Suprapubic skin (tissue), 4 donors: Measurements from ENCODE around the gene LHB. TPM values are rescaled to one million over a fixed set of nuclear protein-coding genes. Genes with fewer than 3 reads are reported as not detected.

ENCODE experiments used
- DNase-seq, 2 donors: peaks; one replicate each; pipeline ENCODE4 v3.0.0-alpha.2; 2019; ENCODE audit warnings: low spot score in 2 of 2
- H3K27ac ChIP-seq: fragments of 200-600 bp; sonication (generic); one replicate; pipeline ENCODE4 v1.5.1; 2019
- H3K27me3 ChIP-seq: fragments of 200-600 bp; sonication (generic); one replicate; pipeline ENCODE4 v1.5.1; 2019
- H3K36me3 ChIP-seq: fragments of 200-600 bp; sonication (generic); one replicate; pipeline ENCODE4 v1.5.1; 2019
- H3K4me1 ChIP-seq: fragments of 200-600 bp; sonication (generic); one replicate; pipeline ENCODE4 v1.5.1; 2019
- H3K4me3 ChIP-seq: fragments of 200-600 bp; sonication (generic); one replicate; pipeline ENCODE4 v1.5.1; 2019; ENCODE audit warnings: mild to moderate bottlenecking
- H3K9me3 ChIP-seq: fragments of 200-600 bp; sonication (generic); one replicate; pipeline ENCODE4 v1.5.1; 2019
- EP300 ChIP-seq: sonication (generic); formaldehyde crosslinking; IDR thresholded peaks from one replicate; pipeline ENCODE4 v1.6.1; 2017; ENCODE audit warnings: antibody characterized with exemption
- POLR2A ChIP-seq, 2 donors: fragments of 450-650 bp; IDR thresholded peaks; one replicate each; pipeline ENCODE4 v1.6.1; 2017; ENCODE audit warnings: antibody characterized with exemption in 2 of 2, mild to moderate bottlenecking in 2 of 2, moderate library complexity in 2 of 2
- POLR2AphosphoS5 ChIP-seq, 3 donors: sonication (generic); formaldehyde crosslinking; IDR thresholded peaks; one replicate each; pipeline ENCODE4 v1.6.1; 2017; ENCODE audit warnings: antibody characterized with exemption in 3 of 3
- WGBS: methylation state at CpG from one replicate; pipeline ENCODE4 v1.1.5; 2018; 5-methylcytosine and 5-hydroxymethylcytosine counted together
- total RNA-seq, 4 donors: library from RNA; depleted of rRNA; stranded (reverse); fragments of >200 nt; gene quantifications; one replicate each; pipeline ENCODE4 v1.1.0, GENCODE V29; 2016
- TF ChIP-seq, protein P1 (sequence below), 2 donors: fragments of 200-600 bp in 1 of 2; fragments of 450-650 bp in 1 of 2; sonication (generic) in 1 of 2; IDR thresholded peaks; one replicate each; pipeline ENCODE4 v1.5.1; 2016 to 2019; ENCODE audit warnings: antibody characterized with exemption in 2 of 2, mild to moderate bottlenecking in 1 of 2, moderate library complexity in 1 of 2

Gene LHB
- total RNA-seq, 4 donors from 2014 or later: not detected

DNA sequence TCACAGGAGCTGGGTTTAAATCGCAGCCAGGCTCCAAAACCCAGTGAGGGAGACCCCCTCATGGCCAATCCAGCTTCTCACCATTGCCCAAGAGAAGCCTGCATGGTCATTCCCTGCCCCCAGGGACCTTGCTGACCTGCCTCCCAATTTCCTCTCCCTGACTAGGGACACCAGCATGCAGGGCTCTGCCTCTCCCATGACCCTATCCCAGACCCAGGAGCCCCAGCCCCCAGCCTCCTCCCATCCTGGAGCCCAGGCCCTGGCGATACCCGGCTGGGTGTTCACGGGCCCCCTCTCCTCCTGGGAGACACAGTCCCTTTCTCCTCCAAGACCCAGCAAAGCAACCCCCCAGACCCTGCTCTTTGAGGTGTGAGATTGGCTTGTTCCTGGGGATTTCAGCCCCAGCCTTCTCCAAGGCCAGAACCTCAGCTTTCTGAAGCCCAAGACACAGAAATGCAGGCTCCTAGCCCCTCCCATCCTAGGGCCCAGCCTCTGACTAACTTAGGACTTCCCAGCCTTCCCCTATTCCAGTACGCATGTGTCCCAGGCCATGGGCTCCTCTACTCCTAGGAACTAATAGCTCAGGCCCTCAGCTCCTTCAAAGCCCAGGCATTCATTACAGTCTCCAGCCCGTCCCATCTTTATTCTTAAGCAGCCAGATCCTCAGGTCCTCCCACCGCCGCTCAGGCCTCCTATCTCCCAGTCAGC, 24.9 kb downstream of the LHB start:
- Histone ChIP-seq H3K9me3 (no peaks in the 10 kb centered on the region), H3K27me3 (no peaks in the 10 kb centered on the region), H3K4me1 (peaks cover 44% of the 10 kb centered on the region), H3K36me3 (peaks cover 21% of the 10 kb centered on the region), H3K4me3 (peak overlapping the region; percentile 76), H3K27ac (peak overlapping the region; percentile 95)
- TF ChIP-seq POLR2A (IDR thresholded peaks at IDR 0.05) (no peak), POLR2AphosphoS5 (IDR thresholded peaks at IDR 0.05) (no peak), EP300 (no peak)
- TF ChIP-seq, protein P1, sequence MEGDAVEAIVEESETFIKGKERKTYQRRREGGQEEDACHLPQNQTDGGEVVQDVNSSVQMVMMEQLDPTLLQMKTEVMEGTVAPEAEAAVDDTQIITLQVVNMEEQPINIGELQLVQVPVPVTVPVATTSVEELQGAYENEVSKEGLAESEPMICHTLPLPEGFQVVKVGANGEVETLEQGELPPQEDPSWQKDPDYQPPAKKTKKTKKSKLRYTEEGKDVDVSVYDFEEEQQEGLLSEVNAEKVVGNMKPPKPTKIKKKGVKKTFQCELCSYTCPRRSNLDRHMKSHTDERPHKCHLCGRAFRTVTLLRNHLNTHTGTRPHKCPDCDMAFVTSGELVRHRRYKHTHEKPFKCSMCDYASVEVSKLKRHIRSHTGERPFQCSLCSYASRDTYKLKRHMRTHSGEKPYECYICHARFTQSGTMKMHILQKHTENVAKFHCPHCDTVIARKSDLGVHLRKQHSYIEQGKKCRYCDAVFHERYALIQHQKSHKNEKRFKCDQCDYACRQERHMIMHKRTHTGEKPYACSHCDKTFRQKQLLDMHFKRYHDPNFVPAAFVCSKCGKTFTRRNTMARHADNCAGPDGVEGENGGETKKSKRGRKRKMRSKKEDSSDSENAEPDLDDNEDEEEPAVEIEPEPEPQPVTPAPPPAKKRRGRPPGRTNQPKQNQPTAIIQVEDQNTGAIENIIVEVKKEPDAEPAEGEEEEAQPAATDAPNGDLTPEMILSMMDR (IDR thresholded peaks at IDR 0.05): no peak
- 8% methylated on average over 8 of the region's 8 CpGs for WGBS
- DNase-seq: no peak

DNA sequence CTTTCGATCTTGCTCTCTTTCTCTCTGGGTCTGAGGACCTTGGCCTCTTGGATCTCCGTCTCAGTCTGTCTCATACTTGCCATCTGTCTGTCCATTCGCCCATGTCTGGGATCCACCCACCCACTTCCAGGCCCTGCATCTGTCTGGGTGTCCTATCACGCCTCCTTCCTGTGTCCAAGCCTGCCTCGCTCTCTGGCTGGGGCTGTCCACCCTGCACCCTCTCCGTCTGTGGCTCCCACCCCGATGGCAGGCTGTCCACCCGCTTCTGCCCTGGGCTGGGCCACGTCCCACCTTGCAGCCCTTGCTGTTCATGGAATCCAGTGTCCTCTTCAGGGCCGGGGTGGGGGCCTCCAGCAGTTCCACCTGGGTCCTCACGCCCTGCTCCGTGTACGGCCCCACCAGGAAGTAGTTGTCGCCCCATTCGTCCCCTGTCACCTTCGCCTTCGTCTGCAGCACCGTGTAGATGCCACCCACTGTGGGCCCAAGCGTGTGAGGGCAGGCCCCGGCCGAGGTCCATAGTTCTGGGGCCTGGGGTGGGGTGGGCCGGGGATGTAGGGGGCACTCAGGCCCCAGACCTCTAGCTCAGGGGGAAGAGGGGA, 25.8 kb downstream of the LHB start:
- H3K27ac ChIP-seq: peak overlapping the region; percentile 95

DNA sequence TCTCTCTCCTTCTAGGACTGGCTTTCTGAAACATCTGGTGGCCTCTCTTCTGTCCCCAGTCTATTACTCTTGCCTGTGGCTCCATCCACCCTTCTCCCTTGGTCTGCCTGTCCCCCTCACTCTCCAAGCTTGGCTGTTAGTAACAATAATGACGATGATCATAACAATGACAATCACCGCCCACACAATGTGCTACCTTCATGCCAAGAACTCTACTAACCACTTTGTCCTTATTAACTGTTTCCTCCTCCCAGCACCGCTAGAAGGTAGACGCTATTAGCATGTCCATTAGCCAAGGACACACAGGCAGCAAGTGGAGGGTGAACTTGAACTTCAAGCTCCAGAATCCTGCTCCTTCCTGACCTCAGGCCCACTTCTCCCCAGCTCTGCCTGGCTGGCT, 26.5 kb downstream of the LHB start:
- Histone ChIP-seq H3K36me3 (peaks cover 32% of the 10 kb centered on the region), H3K4me1 (peaks cover 43% of the 10 kb centered on the region), H3K9me3 (no peaks in the 10 kb centered on the region), H3K27ac (no peak overlapping the region), H3K27me3 (no peaks in the 10 kb centered on the region), H3K4me3 (no peak overlapping the region)
- DNase-seq: no peak
- 55% methylated on average over 4 of the region's 4 CpGs for WGBS
- no peak for TF ChIP-seq POLR2A (IDR thresholded peaks at IDR 0.05)
- TF ChIP-seq, protein P1 (IDR thresholded peaks at IDR 0.05): no peak
- no peak for TF ChIP-seq EP300
- no peak for TF ChIP-seq POLR2AphosphoS5 (IDR thresholded peaks at IDR 0.05)

More for the DNA sequence above, 25.8 kb downstream of the LHB start:
- TF ChIP-seq POLR2A (IDR thresholded peaks at IDR 0.05) (no peak), POLR2AphosphoS5 (IDR thresholded peaks at IDR 0.05) (no peak), EP300 (no peak)
- TF ChIP-seq, protein P1 (IDR thresholded peaks at IDR 0.05): no peak
- peaks cover 44% of the 10 kb centered on the region for H3K4me1 ChIP-seq
- no peaks in the 10 kb centered on the region for H3K9me3 ChIP-seq
- H3K36me3 ChIP-seq: peaks cover 25% of the 10 kb centered on the region
- WGBS: 83% methylated on average over 20 of the region's 22 CpGs
- DNase-seq: no peak
- peak overlapping the region; percentile 76 for H3K4me3 ChIP-seq
- no peaks in the 10 kb centered on the region for H3K27me3 ChIP-seq

DNA sequence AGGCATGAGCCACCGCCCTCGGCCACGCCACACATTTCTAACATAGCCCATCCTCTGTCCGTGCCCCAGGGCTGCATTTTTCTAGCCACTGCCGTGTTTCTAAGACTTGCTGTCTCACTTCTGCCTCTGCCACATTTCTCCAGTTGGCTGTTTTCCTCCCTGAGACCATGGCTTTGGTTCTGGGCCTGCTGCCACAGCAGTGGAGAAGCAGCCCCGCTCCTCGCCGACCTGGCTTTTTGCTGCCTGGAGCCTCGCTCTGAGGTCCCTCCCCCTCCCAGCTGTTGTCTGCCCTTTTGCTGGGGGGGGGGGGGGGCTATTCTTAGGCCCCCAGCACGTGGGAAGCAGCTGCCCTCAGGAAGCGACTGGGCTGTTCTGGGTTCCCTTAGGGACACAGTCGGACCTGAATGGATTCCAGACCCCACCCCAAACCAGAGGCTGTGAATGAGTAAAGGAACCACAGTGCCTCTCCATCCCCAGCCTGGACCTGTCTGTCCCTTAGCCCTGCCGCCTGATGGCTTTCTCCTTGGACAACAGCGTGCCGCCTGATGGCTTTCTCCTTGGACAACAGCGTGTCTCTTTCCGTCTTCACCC, 27.1 kb downstream of the LHB start:
- peaks cover 38% of the 10 kb centered on the region for H3K36me3 ChIP-seq
- no peak overlapping the region for H3K27ac ChIP-seq
- 73% methylated on average over 17 of the region's 17 CpGs for WGBS

More for the DNA sequence above, 27.1 kb downstream of the LHB start:
- no peak overlapping the region for H3K4me3 ChIP-seq
- TF ChIP-seq, protein P1 (IDR thresholded peaks at IDR 0.05): no peak
- TF ChIP-seq POLR2A (IDR thresholded peaks at IDR 0.05) (no peak), EP300 (no peak)
- H3K4me1 ChIP-seq: peaks cover 37% of the 10 kb centered on the region
- DNase-seq: no peak
- H3K9me3 ChIP-seq: no peaks in the 10 kb centered on the region
- no peaks in the 10 kb centered on the region for H3K27me3 ChIP-seq
